ENCODE measurements around the gene CEL. TPM values are rescaled to one million over a fixed set of nuclear protein-coding genes. Genes with fewer than 3 reads are reported as not detected.

The CEL gene
- total and polyA plus RNA-seq, 2 donors from 2014 or later, result 1.0 to 16.7 TPM

DNA sequence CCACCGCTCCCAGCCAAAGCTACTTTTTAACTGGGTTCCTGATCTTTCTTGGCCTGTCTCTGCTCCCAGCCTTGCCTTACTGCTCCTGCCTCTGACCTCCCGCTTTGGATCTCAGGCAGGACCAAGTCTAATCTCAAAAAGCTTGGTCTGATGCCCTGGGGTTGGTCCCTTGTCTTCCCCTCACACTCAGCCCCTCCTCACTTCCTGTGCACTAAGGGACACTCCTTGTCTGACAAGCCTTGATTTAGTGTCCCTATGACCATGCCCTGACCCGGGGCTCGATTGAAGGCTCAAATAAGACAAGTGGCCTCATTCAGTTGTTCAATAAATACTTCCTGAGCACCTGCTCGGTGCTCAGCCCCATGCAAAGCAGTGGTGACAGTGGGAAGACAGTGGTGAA is 34.6 kb upstream of the CEL start:
- no peaks in the 10 kb centered on the region for H3K36me3 ChIP-seq (ENCODE audit: control insufficient read depth in 2 of 3, insufficient read depth in 3 of 3, low read length in 3 of 3)
- intact Hi-C loops (cut with DNase I), result no loop called here
- H3K9me3 ChIP-seq (ENCODE audit: control insufficient read depth in 2 of 3, insufficient read depth in 1 of 3, low read length in 3 of 3), result no peaks in the 10 kb centered on the region
- peaks cover 0 to 12% (median 9%) of the 10 kb centered on the region in 3 donors for H3K4me1 ChIP-seq (ENCODE audit: control insufficient read depth in 2 of 3, insufficient read depth in 2 of 3, low read depth in 1 of 3, low read length in 3 of 3)
- no peak for TF ChIP-seq CTCF (IDR thresholded peaks at IDR 0.05; ENCODE audit: borderline replicate concordance, extremely low read depth, insufficient read depth)
- DNase-seq, result peak in 1 of 5 donors; percentile 13
- H3K9ac ChIP-seq (ENCODE audit: low read length in 3 of 3), result no peak overlapping the region
- H3K4me3 ChIP-seq (ENCODE audit: low read length in 3 of 3), result no peak overlapping the region
- H3K27me3 ChIP-seq (ENCODE audit: control insufficient read depth, insufficient read depth, low read length), result no peaks in the 10 kb centered on the region
- no peak overlapping the region for H3K27ac ChIP-seq (ENCODE audit: low read depth in 2 of 2, low read length in 2 of 2)
- FAIRE-seq, result no peak

- DNase-seq (peak in 1 of 5 donors; percentile 20), FAIRE-seq (no peak)
- Histone ChIP-seq H3K36me3 (ENCODE audit: control insufficient read depth in 2 of 3, insufficient read depth in 3 of 3, low read length in 3 of 3) (no peaks in the 10 kb centered on the region), H3K4me1 (ENCODE audit: control insufficient read depth in 2 of 3, insufficient read depth in 2 of 3, low read depth in 1 of 3, low read length in 3 of 3) (peaks cover 0 to 17% (median 9%) of the 10 kb centered on the region in 3 donors), H3K9me3 (ENCODE audit: control insufficient read depth in 2 of 3, insufficient read depth in 1 of 3, low read length in 3 of 3) (no peaks in the 10 kb centered on the region), H3K27ac (ENCODE audit: low read depth in 2 of 2, low read length in 2 of 2) (no peak overlapping the region), H3K9ac (ENCODE audit: low read length in 3 of 3) (no peak overlapping the region), H3K4me3 (ENCODE audit: low read length in 3 of 3) (no peak overlapping the region), H3K27me3 (ENCODE audit: control insufficient read depth, insufficient read depth, low read length) (no peaks in the 10 kb centered on the region)
- intact Hi-C loops (cut with DNase I), result no loop called here
- TF ChIP-seq CTCF (IDR thresholded peaks at IDR 0.05; ENCODE audit: borderline replicate concordance, extremely low read depth, insufficient read depth), result no peak
Observed at GRCh38 chr9:133028221-133028620, 33.6 kb upstream of the CEL start.

DNA sequence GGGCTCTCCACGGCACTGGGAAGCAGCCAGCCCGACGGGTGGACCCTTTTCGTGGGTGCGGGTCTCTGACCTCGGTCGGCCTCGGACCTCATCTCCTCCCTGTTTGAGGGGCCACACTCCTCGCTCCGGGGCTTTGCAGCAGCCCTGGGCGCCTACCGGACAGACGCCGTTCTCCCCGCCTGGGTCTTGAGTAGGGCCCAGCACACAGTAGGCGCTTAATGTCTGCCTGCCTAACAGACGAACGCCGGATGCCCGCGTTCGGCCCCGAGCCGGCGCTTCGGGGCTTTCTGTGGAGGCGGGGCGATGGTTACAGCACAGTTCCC is 31.8 kb upstream of the CEL start:
- Histone ChIP-seq H3K36me3 (ENCODE audit: control insufficient read depth in 2 of 3, insufficient read depth in 3 of 3, low read length in 3 of 3) (no peaks in the 10 kb centered on the region), H3K4me3 (ENCODE audit: low read length in 3 of 3) (peak overlapping the region; percentile 66 to 99 (median 72)), H3K27me3 (ENCODE audit: control insufficient read depth, insufficient read depth, low read length) (no peaks in the 10 kb centered on the region), H3K9ac (ENCODE audit: low read length in 3 of 3) (peak overlapping the region; percentile 17 to 98 (median 76)), H3K9me3 (ENCODE audit: control insufficient read depth in 2 of 3, insufficient read depth in 1 of 3, low read length in 3 of 3) (no peaks in the 10 kb centered on the region), H3K27ac (ENCODE audit: low read depth in 2 of 2, low read length in 2 of 2) (peak overlapping the region in 1 of 2 donors; percentile 51), H3K4me1 (ENCODE audit: control insufficient read depth in 2 of 3, insufficient read depth in 2 of 3, low read depth in 1 of 3, low read length in 3 of 3) (peaks cover 0 to 17% (median 9%) of the 10 kb centered on the region in 3 donors)
- FAIRE-seq (no peak), DNase-seq (no peak)
- intact Hi-C loops (cut with DNase I), result no loop called here
- no peak for TF ChIP-seq CTCF (IDR thresholded peaks at IDR 0.05; ENCODE audit: borderline replicate concordance, extremely low read depth, insufficient read depth)
